ENCODE results near the gene SLC2A10. TPM values are rescaled to one million over a fixed set of nuclear protein-coding genes. Genes with fewer than 3 reads are reported as not detected.

The SLC2A10 gene
- total and polyA plus RNA-seq, 7 donors: 6.4 to 28.2 (median 9.4) TPM

GRCh38 chr20:46703435-46703834 lies 6.0 kb upstream of the SLC2A10 start:
- DNase-seq: no peak
- 54 to 82% methylated on average over 3 of the region's 3 CpGs for WGBS, 2 donors
- Histone ChIP-seq H3K27ac (no peak overlapping the region), H3K27me3 (no peaks in the 10 kb centered on the region), H3K9me3 (peaks cover 0 to 3% (median 0%) of the 10 kb centered on the region in 4 donors), H3K36me3 (no peaks in the 10 kb centered on the region), H3K4me3 (no peak overlapping the region), H3K4me1 (no peaks in the 10 kb centered on the region)
- TF ChIP-seq POLR2A (IDR thresholded peaks at IDR 0.05) (no peak), POLR2AphosphoS5 (IDR thresholded peaks at IDR 0.05) (no peak), EP300 (IDR thresholded peaks at IDR 0.05) (no peak), CTCF (IDR thresholded peaks at IDR 0.05) (no peak)
- intact Hi-C loops (cut with DNase I): no loop called here

- H3K9me3 ChIP-seq: peaks cover 0 to 3% (median 0%) of the 10 kb centered on the region in 4 donors
- H3K4me3 ChIP-seq: no peak overlapping the region
- intact Hi-C loops (cut with DNase I): no loop called here
- H3K27me3 ChIP-seq: no peaks in the 10 kb centered on the region
- no peaks in the 10 kb centered on the region for H3K36me3 ChIP-seq
- peaks cover 0 to 8% (median 3%) of the 10 kb centered on the region in 4 donors for H3K4me1 ChIP-seq
- no peak for TF ChIP-seq CTCF (IDR thresholded peaks at IDR 0.05)
- TF ChIP-seq EP300 (IDR thresholded peaks at IDR 0.05): no peak
- TF ChIP-seq POLR2A (IDR thresholded peaks at IDR 0.05): no peak
- no peak for TF ChIP-seq POLR2AphosphoS5 (IDR thresholded peaks at IDR 0.05)
- no peak overlapping the region for H3K27ac ChIP-seq
- DNase-seq: no peak
- 75 to 84% methylated on average over 7 of the region's 7 CpGs for WGBS, 2 donors
These were observed 4.6 kb upstream of the SLC2A10 start for GRCh38 chr20:46704714-46705377.

GRCh38 chr20:46705378-46705729 lies 4.1 kb upstream of the SLC2A10 start:
- Histone ChIP-seq H3K36me3 (no peaks in the 10 kb centered on the region), H3K27me3 (no peaks in the 10 kb centered on the region), H3K4me1 (peaks cover 0 to 13% (median 5%) of the 10 kb centered on the region in 4 donors), H3K4me3 (no peak overlapping the region), H3K9me3 (peaks cover 0 to 3% (median 0%) of the 10 kb centered on the region in 4 donors), H3K27ac (peak overlapping the region in 1 of 4 donors; percentile 36)
- intact Hi-C loops (cut with DNase I): no loop called here
- TF ChIP-seq POLR2A (IDR thresholded peaks at IDR 0.05) (no peak), EP300 (IDR thresholded peaks at IDR 0.05) (no peak), CTCF (IDR thresholded peaks at IDR 0.05) (no peak)
- DNase-seq: no peak
- 82 to 88% methylated on average over 4 of the region's 4 CpGs for WGBS, 2 donors

GRCh38 chr20:46706242-46706641 lies 3.2 kb upstream of the SLC2A10 start:
- intact Hi-C loops (cut with DNase I): no loop called here

More at GRCh38 chr20:46706242-46706641, 3.2 kb upstream of the SLC2A10 start:
- H3K36me3 ChIP-seq: no peaks in the 10 kb centered on the region
- no peak overlapping the region for H3K27ac ChIP-seq
- 91 to 95% methylated on average over 2 of the region's 2 CpGs for WGBS, 2 donors
- DNase-seq: no peak
- H3K9me3 ChIP-seq: peaks cover 0 to 3% (median 0%) of the 10 kb centered on the region in 4 donors
- TF ChIP-seq CTCF (IDR thresholded peaks at IDR 0.05) (no peak), POLR2AphosphoS5 (IDR thresholded peaks at IDR 0.05) (no peak), POLR2A (IDR thresholded peaks at IDR 0.05) (no peak), EP300 (IDR thresholded peaks at IDR 0.05) (no peak)
- H3K4me3 ChIP-seq: no peak overlapping the region
- H3K4me1 ChIP-seq: peaks cover 0 to 21% (median 9%) of the 10 kb centered on the region in 4 donors
- no peaks in the 10 kb centered on the region for H3K27me3 ChIP-seq
